ENCODE results near the gene CHSY1. TPM values are rescaled to one million over a fixed set of nuclear protein-coding genes. Genes with fewer than 3 reads are reported as not detected.

CHSY1 gene
- total RNA-seq, 1 experiment from 2014 or later = 47.0 TPM

- Histone ChIP-seq H3K4me1 (ENCODE audit: insufficient read depth, low read length, poor library complexity, severe bottlenecking) (peaks cover 22% of the 10 kb centered on the region), H3K27ac (ENCODE audit: low read depth, low read length, poor library complexity, severe bottlenecking) (no peak overlapping the region), H3K27me3 (replicated peaks; ENCODE audit: insufficient read depth, low read depth, low read length, poor library complexity) (no peaks in the 10 kb centered on the region), H3K4me3 (ENCODE audit: low read depth, low read length, poor library complexity, severe bottlenecking) (no peak overlapping the region), H3K36me3 (ENCODE audit: insufficient read depth, low read length, poor library complexity, severe bottlenecking) (no peaks in the 10 kb centered on the region), H3K9me3 (ENCODE audit: low read depth, low read length, poor library complexity, severe bottlenecking) (no peaks in the 10 kb centered on the region)
- intact Hi-C loops (cut with micrococcal nuclease; ENCODE audit: unreplicated experiment) = no loop called here
- BruUV-seq (replicated peaks) = no TSS peak
- CTCF ChIA-PET = no interaction called here
- POLR2A ChIA-PET (ENCODE audit: low non-redundant PET) = no interaction called here
- TF ChIP-seq EZH2 (IDR thresholded peaks at IDR 0.05; ENCODE audit: borderline replicate concordance, low read depth, low read length, poor library complexity, severe bottlenecking) = no peak
- no peak for TF ChIP-seq CTCF (conservative IDR thresholded peaks at IDR 0.05; ENCODE audit: low read depth, low read length)
- DNase-seq (ENCODE audit: low spot score) = no peak
Measured at GRCh38 chr15:101204739-101205535, 46.9 kb downstream of the CHSY1 start.

- Histone ChIP-seq H3K27ac (ENCODE audit: low read depth, low read length, poor library complexity, severe bottlenecking) (no peak overlapping the region), H3K9me3 (ENCODE audit: low read depth, low read length, poor library complexity, severe bottlenecking) (no peaks in the 10 kb centered on the region), H3K36me3 (ENCODE audit: insufficient read depth, low read length, poor library complexity, severe bottlenecking) (no peaks in the 10 kb centered on the region), H3K4me1 (ENCODE audit: insufficient read depth, low read length, poor library complexity, severe bottlenecking) (peaks cover 21% of the 10 kb centered on the region), H3K4me3 (ENCODE audit: low read depth, low read length, poor library complexity, severe bottlenecking) (no peak overlapping the region), H3K27me3 (replicated peaks; ENCODE audit: insufficient read depth, low read depth, low read length, poor library complexity) (no peaks in the 10 kb centered on the region)
- CTCF ChIA-PET = no interaction called here
- intact Hi-C loops (cut with micrococcal nuclease; ENCODE audit: unreplicated experiment) = no loop called here
- no peak for DNase-seq (ENCODE audit: low spot score)
- POLR2A ChIA-PET (ENCODE audit: low non-redundant PET) = no interaction called here
- BruUV-seq (replicated peaks) = no TSS peak
- no peak for TF ChIP-seq CTCF (conservative IDR thresholded peaks at IDR 0.05; ENCODE audit: low read depth, low read length)
- no peak for TF ChIP-seq EZH2 (IDR thresholded peaks at IDR 0.05; ENCODE audit: borderline replicate concordance, low read depth, low read length, poor library complexity, severe bottlenecking)
Measured at GRCh38 chr15:101203607-101204189, 48.1 kb downstream of the CHSY1 start.

GRCh38 chr15:101203029-101203573 is 48.7 kb downstream of the CHSY1 start:
- H3K27ac ChIP-seq (ENCODE audit: low read depth, low read length, poor library complexity, severe bottlenecking) = no peak overlapping the region
- no peaks in the 10 kb centered on the region for H3K27me3 ChIP-seq (replicated peaks; ENCODE audit: insufficient read depth, low read depth, low read length, poor library complexity)
- POLR2A ChIA-PET (ENCODE audit: low non-redundant PET) = no interaction called here
- CTCF ChIA-PET = no interaction called here
- H3K4me3 ChIP-seq (ENCODE audit: low read depth, low read length, poor library complexity, severe bottlenecking) = no peak overlapping the region
- no peaks in the 10 kb centered on the region for H3K9me3 ChIP-seq (ENCODE audit: low read depth, low read length, poor library complexity, severe bottlenecking)
- peaks cover 21% of the 10 kb centered on the region for H3K4me1 ChIP-seq (ENCODE audit: insufficient read depth, low read length, poor library complexity, severe bottlenecking)
- DNase-seq (ENCODE audit: low spot score) = no peak
- TF ChIP-seq EZH2 (IDR thresholded peaks at IDR 0.05; ENCODE audit: borderline replicate concordance, low read depth, low read length, poor library complexity, severe bottlenecking) (no peak), CTCF (conservative IDR thresholded peaks at IDR 0.05; ENCODE audit: low read depth, low read length) (no peak)
- intact Hi-C loops (cut with micrococcal nuclease; ENCODE audit: unreplicated experiment) = no loop called here
- no peaks in the 10 kb centered on the region for H3K36me3 ChIP-seq (ENCODE audit: insufficient read depth, low read length, poor library complexity, severe bottlenecking)
- no TSS peak for BruUV-seq (replicated peaks)
